ENCODE data around the gene PAQR7.

The PAQR7 gene

GRCh38 chr1:25814549-25815087 is 60.9 kb downstream of the PAQR7 start:
- no peak for DNase-seq

- DNase-seq = no peak
These were observed 61.6 kb downstream of the PAQR7 start for GRCh38 chr1:25813734-25814471.

GRCh38 chr1:25813071-25813733 is 62.3 kb downstream of the PAQR7 start:
- DNase-seq = no peak
